ENCODE data around the gene NANOS3. TPM values are rescaled to one million over a fixed set of nuclear protein-coding genes. Genes with fewer than 3 reads are reported as not detected.

Gene NANOS3
- total and polyA plus RNA-seq, 10 of the 15 experiments (the other 5 are each of a cell fraction or from before 2014, with no cell fraction given): 0.31 to 1.7 (median 0.81) TPM

DNA sequence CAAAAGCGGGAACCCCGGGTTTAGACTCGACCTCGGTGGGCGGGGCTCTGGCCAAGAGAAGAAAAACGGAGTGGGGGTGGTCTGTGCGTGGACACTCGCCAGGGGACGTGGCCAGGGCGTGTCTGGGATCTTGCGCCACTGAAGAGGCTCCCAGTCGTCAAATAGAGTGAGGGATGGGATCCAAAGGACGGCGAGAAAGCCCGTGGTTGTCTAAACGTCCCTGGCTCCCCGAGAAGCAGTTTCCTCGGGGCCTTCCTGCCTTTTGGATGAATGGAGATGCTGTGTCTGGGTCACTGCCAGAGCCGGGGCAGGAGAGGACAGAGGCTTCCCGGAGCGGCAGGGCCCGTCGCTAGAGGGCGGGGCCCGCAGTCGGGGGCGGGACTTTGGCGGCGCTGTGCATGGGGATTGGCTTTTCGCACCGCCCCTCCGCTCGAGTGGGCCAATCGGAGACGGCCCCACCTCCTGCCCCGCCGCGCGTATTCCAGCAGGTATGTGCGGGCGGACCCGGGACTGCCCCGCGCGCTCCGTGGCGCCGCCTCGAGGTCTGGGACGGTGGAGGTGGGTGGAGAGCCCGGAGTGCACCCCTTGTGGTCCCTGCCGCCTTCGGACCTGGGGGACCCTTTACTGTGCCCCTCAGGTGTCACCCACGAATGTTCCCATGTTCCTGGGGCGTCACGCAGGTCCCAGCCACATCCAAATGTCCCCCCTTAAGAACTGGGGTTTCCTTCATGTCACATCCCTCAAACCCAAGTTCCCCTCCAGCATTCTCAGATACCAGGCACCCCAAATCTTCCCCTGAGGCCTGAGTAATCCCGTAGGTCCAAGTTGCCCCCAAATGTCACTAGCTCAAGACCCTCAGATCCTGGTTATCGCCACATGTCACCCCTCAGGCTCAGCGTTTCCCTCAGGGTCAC lies 43.3 kb upstream of the NANOS3 start (continued):
- TF ChIP-seq, protein P1, sequence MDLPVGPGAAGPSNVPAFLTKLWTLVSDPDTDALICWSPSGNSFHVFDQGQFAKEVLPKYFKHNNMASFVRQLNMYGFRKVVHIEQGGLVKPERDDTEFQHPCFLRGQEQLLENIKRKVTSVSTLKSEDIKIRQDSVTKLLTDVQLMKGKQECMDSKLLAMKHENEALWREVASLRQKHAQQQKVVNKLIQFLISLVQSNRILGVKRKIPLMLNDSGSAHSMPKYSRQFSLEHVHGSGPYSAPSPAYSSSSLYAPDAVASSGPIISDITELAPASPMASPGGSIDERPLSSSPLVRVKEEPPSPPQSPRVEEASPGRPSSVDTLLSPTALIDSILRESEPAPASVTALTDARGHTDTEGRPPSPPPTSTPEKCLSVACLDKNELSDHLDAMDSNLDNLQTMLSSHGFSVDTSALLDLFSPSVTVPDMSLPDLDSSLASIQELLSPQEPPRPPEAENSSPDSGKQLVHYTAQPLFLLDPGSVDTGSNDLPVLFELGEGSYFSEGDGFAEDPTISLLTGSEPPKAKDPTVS (IDR thresholded peaks at IDR 0.05; ENCODE audit: low read depth, low read length): no peak
- TF ChIP-seq ZZZ3 (IDR thresholded peaks at IDR 0.05; ENCODE audit: control insufficient read depth, insufficient read length, low read depth) (no peak), DPF2 (IDR thresholded peaks at IDR 0.05) (peak; percentile 96), ZNF274 (IDR thresholded peaks at IDR 0.05; ENCODE audit: insufficient read depth, insufficient read length) (no peak), SRF (IDR thresholded peaks at IDR 0.05; ENCODE audit: low read depth in 2 of 2, low read length in 2 of 2) (no peak), CREM (IDR thresholded peaks at IDR 0.05; ENCODE audit: low read depth) (no peak; the same call in 1 of the 2 replicates), MEF2A (IDR thresholded peaks at IDR 0.05; ENCODE audit: insufficient read depth, low read depth, low read length) (no peak), SUZ12 (IDR thresholded peaks at IDR 0.05; ENCODE audit: unreplicated experiment) (no peak), CBX3 (IDR thresholded peaks at IDR 0.05; ENCODE audit: borderline replicate concordance, low read depth) (no peak), GABPA (IDR thresholded peaks at IDR 0.05; ENCODE audit: low read depth) (no peak), GATAD2B (conservative IDR thresholded peaks at IDR 0.05; ENCODE audit: low read depth) (peak; percentile 66; the same call in 1 of the 2 replicates), RUNX3 (IDR thresholded peaks at IDR 0.05; ENCODE audit: low read length) (peak; percentile 37; the same call in 1 of the 2 replicates), ZNF207 (IDR thresholded peaks at IDR 0.05; ENCODE audit: borderline replicate concordance) (no peak), HDAC2 (IDR thresholded peaks at IDR 0.05) (no peak), TARDBP (IDR thresholded peaks at IDR 0.05; ENCODE audit: borderline replicate concordance) (no peak), IKZF1 (conservative IDR thresholded peaks at IDR 0.05) (peak; percentile 77), PML (IDR thresholded peaks at IDR 0.05; ENCODE audit: low read length) (peak; percentile 58; the same call in 1 of the 2 replicates), HDGF (IDR thresholded peaks at IDR 0.05) (0 out of 2 replicates have a peak, but pooled peaks have one; percentile 3), YY1 (IDR thresholded peaks at IDR 0.05; ENCODE audit: low read depth, low read length) (0 out of 2 replicates have a peak, but pooled peaks have one; percentile 42), JUNB (IDR thresholded peaks at IDR 0.05) (no peak), RCOR1 (conservative IDR thresholded peaks at IDR 0.05; ENCODE audit: low read depth, low read length) (no peak), NR2C2 (IDR thresholded peaks at IDR 0.05; ENCODE audit: borderline replicate concordance, control insufficient read depth, insufficient read length, low read depth) (no peak)
- TF ChIP-seq, protein P2, sequence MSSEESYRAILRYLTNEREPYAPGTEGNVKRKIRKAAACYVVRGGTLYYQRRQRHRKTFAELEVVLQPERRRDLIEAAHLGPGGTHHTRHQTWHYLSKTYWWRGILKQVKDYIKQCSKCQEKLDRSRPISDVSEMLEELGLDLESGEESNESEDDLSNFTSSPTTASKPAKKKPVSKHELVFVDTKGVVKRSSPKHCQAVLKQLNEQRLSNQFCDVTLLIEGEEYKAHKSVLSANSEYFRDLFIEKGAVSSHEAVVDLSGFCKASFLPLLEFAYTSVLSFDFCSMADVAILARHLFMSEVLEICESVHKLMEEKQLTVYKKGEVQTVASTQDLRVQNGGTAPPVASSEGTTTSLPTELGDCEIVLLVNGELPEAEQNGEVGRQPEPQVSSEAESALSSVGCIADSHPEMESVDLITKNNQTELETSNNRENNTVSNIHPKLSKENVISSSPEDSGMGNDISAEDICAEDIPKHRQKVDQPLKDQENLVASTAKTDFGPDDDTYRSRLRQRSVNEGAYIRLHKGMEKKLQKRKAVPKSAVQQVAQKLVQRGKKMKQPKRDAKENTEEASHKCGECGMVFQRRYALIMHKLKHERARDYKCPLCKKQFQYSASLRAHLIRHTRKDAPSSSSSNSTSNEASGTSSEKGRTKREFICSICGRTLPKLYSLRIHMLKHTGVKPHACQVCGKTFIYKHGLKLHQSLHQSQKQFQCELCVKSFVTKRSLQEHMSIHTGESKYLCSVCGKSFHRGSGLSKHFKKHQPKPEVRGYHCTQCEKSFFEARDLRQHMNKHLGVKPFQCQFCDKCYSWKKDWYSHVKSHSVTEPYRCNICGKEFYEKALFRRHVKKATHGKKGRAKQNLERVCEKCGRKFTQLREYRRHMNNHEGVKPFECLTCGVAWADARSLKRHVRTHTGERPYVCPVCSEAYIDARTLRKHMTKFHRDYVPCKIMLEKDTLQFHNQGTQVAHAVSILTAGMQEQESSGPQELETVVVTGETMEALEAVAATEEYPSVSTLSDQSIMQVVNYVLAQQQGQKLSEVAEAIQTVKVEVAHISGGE (CRISPR knock-in tag; IDR thresholded peaks at IDR 0.05): no peak
- TF ChIP-seq, protein P3, sequence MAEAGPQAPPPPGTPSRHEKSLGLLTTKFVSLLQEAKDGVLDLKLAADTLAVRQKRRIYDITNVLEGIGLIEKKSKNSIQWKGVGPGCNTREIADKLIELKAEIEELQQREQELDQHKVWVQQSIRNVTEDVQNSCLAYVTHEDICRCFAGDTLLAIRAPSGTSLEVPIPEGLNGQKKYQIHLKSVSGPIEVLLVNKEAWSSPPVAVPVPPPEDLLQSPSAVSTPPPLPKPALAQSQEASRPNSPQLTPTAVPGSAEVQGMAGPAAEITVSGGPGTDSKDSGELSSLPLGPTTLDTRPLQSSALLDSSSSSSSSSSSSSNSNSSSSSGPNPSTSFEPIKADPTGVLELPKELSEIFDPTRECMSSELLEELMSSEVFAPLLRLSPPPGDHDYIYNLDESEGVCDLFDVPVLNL (IDR thresholded peaks at IDR 0.05; ENCODE audit: low read depth, low read length): no peak
- TF ChIP-seq, protein P4, sequence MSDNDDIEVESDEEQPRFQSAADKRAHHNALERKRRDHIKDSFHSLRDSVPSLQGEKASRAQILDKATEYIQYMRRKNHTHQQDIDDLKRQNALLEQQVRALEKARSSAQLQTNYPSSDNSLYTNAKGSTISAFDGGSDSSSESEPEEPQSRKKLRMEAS (IDR thresholded peaks at IDR 0.05; ENCODE audit: low read depth, low read length): 0 out of 2 replicates have a peak, but pooled peaks have one; percentile 47
